ENCODE results near the gene SKA2. TPM values are rescaled to one million over a fixed set of nuclear protein-coding genes. Genes with fewer than 3 reads are reported as not detected.

SKA2 gene
- total RNA-seq, 1 experiment from 2014 or later, result 57.5 TPM

- Mint-ChIP-seq H3K4me3 (ENCODE audit: unreplicated experiment) (no peak within 1 kb of the TSS), H3K27ac (ENCODE audit: low read depth, unreplicated experiment) (no peak within 1 kb of the TSS), H3K4me1 (ENCODE audit: insufficient read depth, unreplicated experiment) (peaks cover 49% of the 10 kb centered on the region), H3K36me3 (ENCODE audit: insufficient read depth, unreplicated experiment) (no peaks in the 10 kb centered on the region), H3K9me3 (ENCODE audit: unreplicated experiment) (no peaks in the 10 kb centered on the region), H3K27me3 (ENCODE audit: insufficient read depth, unreplicated experiment) (no peaks in the 10 kb centered on the region)
- no peak for TF ChIP-seq CTCF (IDR thresholded peaks at IDR 0.05; ENCODE audit: unreplicated experiment)
- CTCF ChIA-PET, result interaction anchor here (0.7 to 1.3 kb wide), 3 partner anchors 9 to 57 kb away, joined by 3 to 6 read pairs (median 4); no protein-coding TSS in a partner anchor
- POLR2A ChIA-PET, result interaction anchor here (0.6 to 3.2 kb wide), 26 partner anchors 8 to 1522 kb away, joined by 3 to 56 read pairs (median 4); partner anchors contain the start of genes BCAS3, GDPD1, PPM1D and RAD51C
- peak; percentile 100 for DNase-seq (ENCODE audit: unreplicated experiment)
- no TSS peak for BruUV-seq (replicated peaks)
- intact Hi-C loops (cut with micrococcal nuclease), result loop anchor here (2.0 to 5.0 kb wide), 2 partner anchors 49 to 67 kb away; partner anchors contain the start of genes GDPD1 and TRIM37
Measured at GRCh38 chr17:59155439-59156177, 622 bp upstream of the SKA2 start, which contains the start of gene PRR11. Gene PRR11 (plus strand): TSS chr17:59155746. CDS start chr17:59169753, 14,007 bp downstream.

DNA sequence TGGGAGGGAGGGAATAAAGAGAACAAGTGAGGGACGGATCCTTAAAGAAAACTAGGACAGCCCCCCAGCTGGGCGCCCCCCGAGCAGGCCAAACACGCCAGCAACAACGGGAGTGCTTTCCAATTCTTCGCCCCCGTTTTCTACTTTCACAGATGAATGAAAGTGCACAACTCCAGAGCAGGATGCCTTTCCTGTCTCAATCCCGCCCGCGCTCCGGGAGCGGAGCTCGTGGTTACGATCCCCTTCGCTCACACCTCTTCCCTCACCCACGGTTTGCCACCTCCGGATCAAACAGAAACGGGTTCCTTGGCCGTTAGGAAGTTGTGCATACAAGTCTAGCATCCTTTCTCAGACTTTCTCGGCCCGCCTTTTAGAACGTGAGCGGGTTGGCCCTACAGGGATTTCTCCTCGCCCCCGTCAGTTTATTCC is 680 bp downstream of the SKA2 start:
- intact Hi-C loops (cut with micrococcal nuclease), result loop anchor here (2.0 kb wide), 1 partner anchor 48 kb away; the partner anchor contains the start of gene TRIM37
- Mint-ChIP-seq H3K9me3 (ENCODE audit: unreplicated experiment) (no peaks in the 10 kb centered on the region), H3K36me3 (ENCODE audit: insufficient read depth, unreplicated experiment) (peaks cover 6% of the 10 kb centered on the region), H3K27ac (ENCODE audit: low read depth, unreplicated experiment) (no peak overlapping the region), H3K4me1 (ENCODE audit: insufficient read depth, unreplicated experiment) (peaks cover 44% of the 10 kb centered on the region), H3K4me3 (ENCODE audit: unreplicated experiment) (no peak overlapping the region), H3K27me3 (ENCODE audit: insufficient read depth, unreplicated experiment) (no peaks in the 10 kb centered on the region)
- ChIA-PET POLR2A (interaction anchor here (0.7 to 3.2 kb wide), 13 partner anchors 12 to 802 kb away, joined by 3 to 56 read pairs (median 4); partner anchors contain the start of genes SMG8, SUPT4H1 and TRIM37), CTCF (interaction anchor here (0.5 to 1.3 kb wide), 3 partner anchors 8 to 553 kb away, joined by 3 to 6 read pairs (median 3); partner anchors contain the start of genes PTRH2 and VMP1)
- no peak for TF ChIP-seq CTCF (IDR thresholded peaks at IDR 0.05; ENCODE audit: unreplicated experiment)
- peak; percentile 57 for DNase-seq (ENCODE audit: unreplicated experiment)
- no TSS peak for BruUV-seq (replicated peaks)

DNA sequence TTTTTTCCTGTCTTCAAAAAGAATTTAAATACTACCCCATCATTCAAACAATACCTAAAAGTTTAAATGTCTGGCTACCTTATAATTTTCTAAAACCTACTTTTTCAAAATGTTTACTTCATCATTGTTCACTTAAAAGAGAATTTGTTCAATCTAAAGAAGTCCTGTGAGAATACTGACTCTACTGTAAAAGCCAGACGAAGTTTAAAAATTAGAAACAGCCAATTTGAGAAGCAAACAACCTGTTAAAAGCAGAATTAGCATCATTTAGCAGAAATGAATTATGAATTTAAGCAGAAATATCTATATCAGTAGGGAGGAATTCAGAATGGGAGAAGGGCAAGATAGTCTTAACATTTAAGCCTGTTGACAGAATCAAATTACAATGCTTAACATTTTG is 2.1 kb downstream of the SKA2 start:
- DNase-seq (ENCODE audit: unreplicated experiment), result no peak
- POLR2A ChIA-PET, result interaction anchor here (0.6 to 3.2 kb wide), 6 partner anchors 13 to 57 kb away, joined by 3 to 56 read pairs (median 9); partner anchors contain the start of genes SMG8 and TRIM37
- CTCF ChIA-PET, result interaction anchor here (0.6 kb wide), 3 partner anchors 80 to 598 kb away, joined by 3 to 4 read pairs (median 3); no protein-coding TSS in a partner anchor
- BruUV-seq (replicated peaks), result no TSS peak
- H3K27ac Mint-ChIP-seq (ENCODE audit: low read depth, unreplicated experiment), result no peak overlapping the region
- TF ChIP-seq CTCF (IDR thresholded peaks at IDR 0.05; ENCODE audit: unreplicated experiment), result no peak
- H3K36me3 Mint-ChIP-seq (ENCODE audit: insufficient read depth, unreplicated experiment), result peaks cover 7% of the 10 kb centered on the region
- H3K4me1 Mint-ChIP-seq (ENCODE audit: insufficient read depth, unreplicated experiment), result peaks cover 33% of the 10 kb centered on the region
- H3K27me3 Mint-ChIP-seq (ENCODE audit: insufficient read depth, unreplicated experiment), result no peaks in the 10 kb centered on the region
- intact Hi-C loops (cut with micrococcal nuclease), result no loop called here
- no peaks in the 10 kb centered on the region for H3K9me3 Mint-ChIP-seq (ENCODE audit: unreplicated experiment)
- no peak overlapping the region for H3K4me3 Mint-ChIP-seq (ENCODE audit: unreplicated experiment)

DNA sequence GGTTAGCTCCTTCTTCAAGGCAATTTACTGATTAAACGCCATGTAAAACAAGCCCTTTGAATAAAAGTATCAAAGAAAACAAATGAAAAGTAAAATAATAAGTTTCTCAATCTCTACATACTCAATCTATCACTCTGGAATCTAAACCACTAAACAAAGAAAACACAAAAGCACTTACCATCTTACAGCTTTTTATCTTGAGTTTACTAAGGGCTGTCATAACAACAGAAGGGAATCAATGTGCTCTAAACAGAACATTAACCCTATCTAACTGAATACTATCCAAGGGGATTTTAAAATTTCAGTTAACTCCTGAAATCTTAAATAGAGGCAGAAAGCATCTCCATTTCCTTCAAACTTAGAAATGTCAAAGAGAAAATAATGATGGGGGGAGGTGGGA is 3.4 kb downstream of the SKA2 start:
- H3K4me1 Mint-ChIP-seq (ENCODE audit: insufficient read depth, unreplicated experiment), result peaks cover 27% of the 10 kb centered on the region
- H3K27ac Mint-ChIP-seq (ENCODE audit: low read depth, unreplicated experiment), result no peak overlapping the region
- ChIA-PET CTCF (interaction anchor here (0.6 kb wide), 1 partner anchor 80 kb away, joined by 3 read pairs; no protein-coding TSS in a partner anchor), POLR2A (interaction anchor here (0.6 to 3.9 kb wide), 13 partner anchors 10 to 736 kb away, joined by 3 to 35 read pairs (median 4); partner anchors contain the start of genes SMG8 and TRIM37)
- H3K9me3 Mint-ChIP-seq (ENCODE audit: unreplicated experiment), result no peaks in the 10 kb centered on the region
- H3K36me3 Mint-ChIP-seq (ENCODE audit: insufficient read depth, unreplicated experiment), result peaks cover 15% of the 10 kb centered on the region
- no peaks in the 10 kb centered on the region for H3K27me3 Mint-ChIP-seq (ENCODE audit: insufficient read depth, unreplicated experiment)
- no TSS peak for BruUV-seq (replicated peaks)
- intact Hi-C loops (cut with micrococcal nuclease), result no loop called here
- TF ChIP-seq CTCF (IDR thresholded peaks at IDR 0.05; ENCODE audit: unreplicated experiment), result no peak
- DNase-seq (ENCODE audit: unreplicated experiment), result no peak
- peak overlapping the region; percentile 53 for H3K4me3 Mint-ChIP-seq (ENCODE audit: unreplicated experiment)

Data from MCF 10A (cell line).